Panc1 (cell line): ENCODE measurements around the gene DNAJC13. TPM values are rescaled to one million over a fixed set of nuclear protein-coding genes. Genes with fewer than 3 reads are reported as not detected.

ENCODE experiments used
- ATAC-seq: fragments of 200-7000 bp; cut with Tn5 transposase; 2 replicates; pipeline ENCODE4 v1.9.1; 2020; ENCODE audit warnings: mild to moderate bottlenecking, moderate library complexity
- BruUV-seq: library from RNA; stranded (reverse); fragments of 400-500 nt; replicated peaks from 2 replicates; lab custom pipeline; 2021; lab: Mats Ljungman, UMichigan
- CTCF ChIA-PET: fragments of 300-600 bp; sonication (Branson Sonifier 250); formaldehyde crosslinking; loops from one replicate; lab custom pipeline; 2022; ENCODE audit warnings: antibody characterized with exemption; lab: Charles Lee
- POLR2A ChIA-PET: fragments of 300-600 bp; sonication (Branson Sonifier 250); formaldehyde crosslinking; loops from one replicate; lab custom pipeline; 2022; ENCODE audit warnings: antibody characterized with exemption; lab: Charles Lee
- DNase-seq: peaks from one replicate; pipeline ENCODE4 v3.0.0-alpha.2; 2010; ENCODE audit warnings: low read depth, low spot score
- H3K27ac ChIP-seq: 2 replicates; pipeline ENCODE4 v1.5.1; 2011; ENCODE audit warnings: mild to moderate bottlenecking, low read length, inconsistent platforms
- H3K27me3 ChIP-seq: fragments of 200-500 bp; sonication (Bioruptor generic); 2 replicates; pipeline ENCODE4 v1.6.0; 2014; ENCODE audit warnings: low read length, inconsistent platforms; ENCODE audit not compliant: control insufficient read depth, insufficient read depth
- H3K36me3 ChIP-seq: fragments of 200-500 bp; sonication (Bioruptor generic); 2 replicates; pipeline ENCODE4 v1.5.1; 2014; ENCODE audit warnings: inconsistent platforms, mild to moderate bottlenecking, low read length, moderate library complexity; ENCODE audit not compliant: control insufficient read depth, insufficient read depth
- H3K4me1 ChIP-seq: 2 replicates; pipeline ENCODE4 v1.5.1; 2011; ENCODE audit warnings: inconsistent platforms, mild to moderate bottlenecking, low read length, moderate library complexity; ENCODE audit not compliant: control insufficient read depth, insufficient read depth
- H3K4me3 ChIP-seq, 2 experiments: 2 replicates each; pipeline ENCODE4 v1.5.1; 2011 to 2012; ENCODE audit warnings: low read depth in 2 of 2, low read length in 2 of 2, mild to moderate bottlenecking in 2 of 2, inconsistent platforms in 1 of 2, moderate library complexity in 1 of 2
- H3K9me3 ChIP-seq: fragments of 200-500 bp; sonication (Bioruptor generic); 2 replicates; pipeline ENCODE4 v1.5.1; 2014; ENCODE audit warnings: low read depth, mild to moderate bottlenecking, inconsistent platforms, low read length, moderate library complexity; ENCODE audit not compliant: control insufficient read depth, insufficient read depth
- POLR2AphosphoS5 ChIP-seq: IDR thresholded peaks from 2 replicates; pipeline ENCODE4 v1.6.1; 2012; ENCODE audit warnings: mild to moderate bottlenecking, low read depth, low read length, moderate library complexity
- SIN3A ChIP-seq: IDR thresholded peaks from 2 replicates; pipeline ENCODE4 v1.6.1; 2012; ENCODE audit warnings: low read depth, mild to moderate bottlenecking, low read length, moderate library complexity, borderline replicate concordance; ENCODE audit not compliant: insufficient read depth
- TCF7L2 ChIP-seq: IDR thresholded peaks from 2 replicates; pipeline ENCODE4 v1.6.1; 2011; ENCODE audit warnings: mild to moderate bottlenecking, low read depth, low read length, inconsistent platforms
- in situ Hi-C: cut with HindIII; loops from 2 replicates; pipeline ENCODE4 v1.10.0; 2016; ENCODE audit warnings: low sequenced_read_pairs, low pct_unique_long_range_greater_than_20kb
- intact Hi-C: fragments of 100-400 bp; cut with micrococcal nuclease; formaldehyde crosslinking; loops from one replicate; pipeline ENCODE4 v1.10.0; 2022; ENCODE audit not compliant: unreplicated experiment
- total RNA-seq: library from RNA; stranded (reverse); gene quantifications from one replicate; pipeline ENCODE4 v1.2.1, GENCODE V29; 2021; ENCODE audit not compliant: unreplicated experiment
- TF ChIP-seq, protein P1 (sequence below), 2 experiments: IDR thresholded peaks; 2 replicates each; pipeline ENCODE4 v1.6.1; 2011 to 2012; ENCODE audit warnings: low read depth in 2 of 2, control low read depth in 1 of 2, low read length in 1 of 2, mild to moderate bottlenecking in 1 of 2, moderate library complexity in 1 of 2; ENCODE audit not compliant: insufficient read depth in 1 of 2
- TF ChIP-seq, protein P2 (sequence below): fragments of 450-650 bp; IDR thresholded peaks from 2 replicates; pipeline ENCODE4 v1.5.1; 2017; ENCODE audit warnings: mild to moderate bottlenecking

DNAJC13 gene
- total RNA-seq, 1 experiment from 2014 or later: 54.2 TPM

DNA sequence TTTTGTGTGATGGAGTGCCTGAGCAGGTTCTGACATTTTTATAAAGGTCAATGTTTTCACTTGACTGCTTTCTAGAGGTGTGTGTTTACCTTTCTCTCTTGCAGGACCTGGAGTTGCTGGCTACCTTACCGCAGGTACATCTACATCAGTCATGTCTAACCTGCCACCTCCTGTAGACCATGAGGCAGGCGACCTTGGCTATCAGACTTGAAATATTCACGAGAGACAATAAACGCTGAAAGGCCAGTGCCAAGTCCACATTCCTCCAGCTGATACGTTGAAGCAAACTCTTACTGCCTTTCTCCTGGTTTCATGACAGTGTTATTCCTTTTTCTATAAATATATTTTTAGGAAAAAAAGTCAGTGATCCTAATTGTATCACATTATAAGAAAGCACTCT is 120.8 kb downstream of the DNAJC13 start:
- no peak overlapping the region for H3K27ac ChIP-seq
- ATAC-seq (no peak), DNase-seq (no peak)
- H3K4me3 ChIP-seq: no peak overlapping the region
- no peaks in the 10 kb centered on the region for H3K4me1 ChIP-seq
- no TSS peak for BruUV-seq
- H3K36me3 ChIP-seq: peaks cover 19% of the 10 kb centered on the region
- POLR2A ChIA-PET: no interaction called here
- H3K27me3 ChIP-seq: no peaks in the 10 kb centered on the region
- intact Hi-C loops (no loop called here), in situ Hi-C loops (no loop called here)
- TF ChIP-seq SIN3A: no peak
- TF ChIP-seq POLR2AphosphoS5: no peak
- TF ChIP-seq, protein P1, sequence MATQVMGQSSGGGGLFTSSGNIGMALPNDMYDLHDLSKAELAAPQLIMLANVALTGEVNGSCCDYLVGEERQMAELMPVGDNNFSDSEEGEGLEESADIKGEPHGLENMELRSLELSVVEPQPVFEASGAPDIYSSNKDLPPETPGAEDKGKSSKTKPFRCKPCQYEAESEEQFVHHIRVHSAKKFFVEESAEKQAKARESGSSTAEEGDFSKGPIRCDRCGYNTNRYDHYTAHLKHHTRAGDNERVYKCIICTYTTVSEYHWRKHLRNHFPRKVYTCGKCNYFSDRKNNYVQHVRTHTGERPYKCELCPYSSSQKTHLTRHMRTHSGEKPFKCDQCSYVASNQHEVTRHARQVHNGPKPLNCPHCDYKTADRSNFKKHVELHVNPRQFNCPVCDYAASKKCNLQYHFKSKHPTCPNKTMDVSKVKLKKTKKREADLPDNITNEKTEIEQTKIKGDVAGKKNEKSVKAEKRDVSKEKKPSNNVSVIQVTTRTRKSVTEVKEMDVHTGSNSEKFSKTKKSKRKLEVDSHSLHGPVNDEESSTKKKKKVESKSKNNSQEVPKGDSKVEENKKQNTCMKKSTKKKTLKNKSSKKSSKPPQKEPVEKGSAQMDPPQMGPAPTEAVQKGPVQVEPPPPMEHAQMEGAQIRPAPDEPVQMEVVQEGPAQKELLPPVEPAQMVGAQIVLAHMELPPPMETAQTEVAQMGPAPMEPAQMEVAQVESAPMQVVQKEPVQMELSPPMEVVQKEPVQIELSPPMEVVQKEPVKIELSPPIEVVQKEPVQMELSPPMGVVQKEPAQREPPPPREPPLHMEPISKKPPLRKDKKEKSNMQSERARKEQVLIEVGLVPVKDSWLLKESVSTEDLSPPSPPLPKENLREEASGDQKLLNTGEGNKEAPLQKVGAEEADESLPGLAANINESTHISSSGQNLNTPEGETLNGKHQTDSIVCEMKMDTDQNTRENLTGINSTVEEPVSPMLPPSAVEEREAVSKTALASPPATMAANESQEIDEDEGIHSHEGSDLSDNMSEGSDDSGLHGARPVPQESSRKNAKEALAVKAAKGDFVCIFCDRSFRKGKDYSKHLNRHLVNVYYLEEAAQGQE (IDR thresholded peaks at IDR 0.05; ENCODE audit: insufficient read depth in 1 of 2, low read depth in 2 of 2, low read length in 1 of 2): no peak
- TF ChIP-seq TCF7L2: no peak
- TF ChIP-seq, protein P2, sequence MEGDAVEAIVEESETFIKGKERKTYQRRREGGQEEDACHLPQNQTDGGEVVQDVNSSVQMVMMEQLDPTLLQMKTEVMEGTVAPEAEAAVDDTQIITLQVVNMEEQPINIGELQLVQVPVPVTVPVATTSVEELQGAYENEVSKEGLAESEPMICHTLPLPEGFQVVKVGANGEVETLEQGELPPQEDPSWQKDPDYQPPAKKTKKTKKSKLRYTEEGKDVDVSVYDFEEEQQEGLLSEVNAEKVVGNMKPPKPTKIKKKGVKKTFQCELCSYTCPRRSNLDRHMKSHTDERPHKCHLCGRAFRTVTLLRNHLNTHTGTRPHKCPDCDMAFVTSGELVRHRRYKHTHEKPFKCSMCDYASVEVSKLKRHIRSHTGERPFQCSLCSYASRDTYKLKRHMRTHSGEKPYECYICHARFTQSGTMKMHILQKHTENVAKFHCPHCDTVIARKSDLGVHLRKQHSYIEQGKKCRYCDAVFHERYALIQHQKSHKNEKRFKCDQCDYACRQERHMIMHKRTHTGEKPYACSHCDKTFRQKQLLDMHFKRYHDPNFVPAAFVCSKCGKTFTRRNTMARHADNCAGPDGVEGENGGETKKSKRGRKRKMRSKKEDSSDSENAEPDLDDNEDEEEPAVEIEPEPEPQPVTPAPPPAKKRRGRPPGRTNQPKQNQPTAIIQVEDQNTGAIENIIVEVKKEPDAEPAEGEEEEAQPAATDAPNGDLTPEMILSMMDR: no peak
- no peaks in the 10 kb centered on the region for H3K9me3 ChIP-seq
- CTCF ChIA-PET: no interaction called here

DNA sequence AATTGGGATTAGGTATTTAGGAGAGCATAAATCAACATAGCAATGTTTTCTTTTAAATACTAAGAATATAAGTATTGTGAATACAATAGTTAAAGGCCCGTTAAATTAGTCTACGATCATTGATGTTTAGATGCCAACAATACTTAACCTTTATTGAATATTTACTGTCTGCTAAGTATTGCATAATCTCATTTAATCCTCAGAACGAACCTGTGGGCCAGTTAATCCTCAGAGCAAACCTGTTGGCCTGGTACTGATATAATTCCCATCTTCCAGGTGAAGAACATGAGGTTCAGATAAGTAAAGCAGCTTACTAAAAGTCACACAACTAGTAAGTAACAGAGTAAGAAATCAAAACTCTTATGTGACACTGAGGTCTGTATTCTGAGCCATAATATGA is 122.4 kb downstream of the DNAJC13 start:
- Histone ChIP-seq H3K4me1 (no peaks in the 10 kb centered on the region), H3K36me3 (peaks cover 19% of the 10 kb centered on the region), H3K9me3 (no peaks in the 10 kb centered on the region), H3K27me3 (no peaks in the 10 kb centered on the region), H3K4me3 (no peak overlapping the region), H3K27ac (no peak overlapping the region)
- CTCF ChIA-PET: no interaction called here
- POLR2A ChIA-PET: no interaction called here
- TF ChIP-seq, protein P1 (IDR thresholded peaks at IDR 0.05; ENCODE audit: insufficient read depth in 1 of 2, low read depth in 2 of 2, low read length in 1 of 2): no peak
- TF ChIP-seq TCF7L2 (no peak), SIN3A (no peak), POLR2AphosphoS5 (no peak)
- TF ChIP-seq, protein P2: no peak
- DNase-seq (no peak), ATAC-seq (no peak)
- in situ Hi-C loops: no loop called here
- intact Hi-C loops: no loop called here
- BruUV-seq: no TSS peak
